Measurements from ENCODE around the gene C1orf21.

The C1orf21 gene

GRCh38 chr1:184669391-184669790, 282.6 kb downstream of the C1orf21 start:
- no peak for TF ChIP-seq CTCF (IDR thresholded peaks at IDR 0.05)

- TF ChIP-seq CTCF (IDR thresholded peaks at IDR 0.05) = no peak
Measured at GRCh38 chr1:184672013-184672726, 285.3 kb downstream of the C1orf21 start.

GRCh38 chr1:184673305-184673704, 286.5 kb downstream of the C1orf21 start:
- no peak for TF ChIP-seq CTCF (IDR thresholded peaks at IDR 0.05)

GRCh38 chr1:184677344-184677743, 290.5 kb downstream of the C1orf21 start:
- TF ChIP-seq CTCF (IDR thresholded peaks at IDR 0.05) = no peak
